Esophagus mucosa (tissue), 1 donor: Measurements from ENCODE around the gene CTAGE4. TPM values are rescaled to one million over a fixed set of nuclear protein-coding genes. Genes with fewer than 3 reads are reported as not detected.
A peak's percentile ranks its signal among the peaks of the same experiment; 100 is the strongest.
"Not testable (repeated sequence)": the region's sequence is repeated elsewhere in the genome, so short reads cannot be mapped to it uniquely, and the experiment has no call there.

ENCODE experiments used
- ATAC-seq: fragments of 200-7000 bp; cut with Tn5 transposase; one replicate; pipeline ENCODE4 v1.9.1; 2020
- total RNA-seq: library from RNA; stranded (reverse); gene quantifications from one replicate; pipeline ENCODE4 v1.2.4, GENCODE V29; 2023
- donor health status: DM: yes; HTN: yes; CAD: no.

Gene CTAGE4
- total RNA-seq, 1 donor from 2014 or later, result 3.1 TPM

DNA sequence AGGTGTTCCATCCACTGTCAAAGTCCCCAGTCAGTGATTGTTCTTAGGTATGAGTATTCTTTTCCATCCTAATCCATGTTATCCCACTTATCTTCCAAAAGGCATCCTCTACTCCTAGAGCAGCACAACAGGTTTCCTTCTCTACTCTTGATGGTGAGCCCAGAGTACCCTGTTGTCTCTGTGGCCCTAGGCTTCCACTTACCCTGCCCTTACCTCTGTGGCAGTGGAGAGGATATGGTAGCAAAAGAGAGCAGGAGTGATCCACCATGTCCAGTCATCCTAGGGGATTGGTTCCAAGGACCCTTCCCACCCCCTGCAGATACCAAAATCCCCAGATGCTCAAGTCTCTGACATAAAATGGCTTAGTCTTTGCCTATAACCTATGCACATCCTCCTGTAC is 33.9 kb downstream of the CTAGE4 start:
- ATAC-seq, result not testable (repeated sequence)

DNA sequence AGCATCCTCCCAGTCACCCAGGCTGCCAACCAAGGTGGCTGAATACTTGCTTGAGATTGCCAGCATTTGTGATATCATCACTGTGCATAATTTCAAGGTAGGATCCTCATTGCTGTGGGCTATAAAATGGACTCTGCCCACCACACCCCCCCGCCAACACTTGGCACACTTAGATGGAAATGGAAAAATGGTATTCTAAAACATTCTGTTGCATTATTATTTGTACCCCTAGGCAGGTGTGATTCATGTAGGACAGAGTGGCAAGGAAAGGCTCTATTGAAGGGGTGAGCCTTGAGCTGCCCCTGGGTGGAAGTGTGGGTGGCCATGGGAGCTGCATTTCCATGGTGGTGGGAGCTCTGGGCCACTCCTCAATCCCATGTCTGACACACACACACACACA is 35.3 kb downstream of the CTAGE4 start:
- not testable (repeated sequence) for ATAC-seq

DNA sequence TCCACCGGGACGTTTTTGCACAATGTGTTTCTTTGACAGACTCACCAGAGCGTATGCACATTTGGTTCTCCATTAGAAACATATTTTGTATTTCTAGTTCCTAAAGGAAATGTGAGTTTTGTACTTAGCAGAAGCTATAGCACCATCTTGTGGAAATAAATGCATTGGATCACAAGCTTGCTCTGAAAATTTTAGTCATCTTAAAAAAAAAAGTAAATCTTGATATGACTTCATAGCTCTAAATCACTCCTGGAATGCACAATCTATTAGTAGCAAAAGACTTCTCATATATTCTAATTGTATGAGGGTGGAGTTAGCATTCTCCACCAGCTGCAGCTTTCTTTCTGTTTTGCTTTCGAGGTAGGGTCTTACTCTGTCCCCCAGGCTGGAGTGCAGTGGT is 35.9 kb downstream of the CTAGE4 start:
- peak; percentile 59 for ATAC-seq

DNA sequence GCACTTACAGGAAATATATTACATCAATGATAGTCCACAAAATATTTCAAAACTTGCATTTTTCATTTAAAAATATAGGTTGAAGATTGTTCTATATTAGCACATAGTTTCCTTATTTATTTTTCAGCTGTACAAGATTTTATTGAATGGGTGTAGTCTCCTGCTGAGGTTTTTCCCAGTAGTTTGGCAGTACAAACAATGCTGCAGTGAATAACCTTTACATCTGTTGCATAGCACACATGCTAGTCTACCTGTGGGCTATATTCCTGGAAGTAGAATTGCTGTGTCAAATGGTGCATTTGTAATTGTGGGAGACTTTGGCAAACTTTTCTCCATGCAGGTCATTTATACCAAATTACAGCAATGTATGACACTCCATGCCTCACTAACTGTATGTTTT is 37.3 kb downstream of the CTAGE4 start:
- not testable (repeated sequence) for ATAC-seq

DNA sequence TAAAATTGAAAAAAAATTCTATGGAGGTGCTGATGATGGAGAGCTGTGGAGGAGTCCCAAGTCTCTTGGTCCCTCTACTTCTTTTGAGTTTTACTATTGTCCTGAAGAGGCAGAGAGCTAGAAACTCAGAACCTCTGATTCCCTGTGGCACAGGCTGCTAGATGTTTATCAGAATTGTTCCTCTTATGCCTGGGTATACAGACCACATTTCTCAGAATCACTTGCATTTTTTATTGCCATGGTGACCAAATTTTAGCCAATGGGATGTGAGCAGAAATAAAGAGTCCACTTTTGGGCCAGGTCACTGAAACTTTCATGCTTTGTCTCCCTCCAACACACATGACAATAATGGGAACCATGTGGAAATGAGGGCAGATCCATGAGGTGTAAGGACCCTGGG is 40.4 kb downstream of the CTAGE4 start:
- not testable (repeated sequence) for ATAC-seq

DNA sequence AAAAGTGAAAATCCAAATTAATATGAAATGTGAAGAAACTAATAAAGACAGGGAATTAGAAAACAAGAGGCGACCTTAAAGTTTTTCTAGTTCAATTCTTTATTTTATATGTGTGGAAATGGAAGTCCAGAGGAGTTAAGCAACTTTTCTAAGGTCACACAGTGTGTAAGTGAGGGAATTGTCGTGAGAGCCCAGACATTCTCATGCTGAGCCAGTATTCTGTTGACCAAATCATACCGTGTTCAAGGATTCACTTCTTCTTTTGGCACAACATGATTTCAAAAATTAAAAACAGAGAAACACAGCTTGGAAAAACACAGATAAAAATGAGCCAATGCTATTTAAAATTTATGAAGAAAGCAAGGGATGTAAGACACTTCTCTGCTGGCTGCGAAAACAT is 43.6 kb downstream of the CTAGE4 start:
- ATAC-seq, result not testable (repeated sequence)

DNA sequence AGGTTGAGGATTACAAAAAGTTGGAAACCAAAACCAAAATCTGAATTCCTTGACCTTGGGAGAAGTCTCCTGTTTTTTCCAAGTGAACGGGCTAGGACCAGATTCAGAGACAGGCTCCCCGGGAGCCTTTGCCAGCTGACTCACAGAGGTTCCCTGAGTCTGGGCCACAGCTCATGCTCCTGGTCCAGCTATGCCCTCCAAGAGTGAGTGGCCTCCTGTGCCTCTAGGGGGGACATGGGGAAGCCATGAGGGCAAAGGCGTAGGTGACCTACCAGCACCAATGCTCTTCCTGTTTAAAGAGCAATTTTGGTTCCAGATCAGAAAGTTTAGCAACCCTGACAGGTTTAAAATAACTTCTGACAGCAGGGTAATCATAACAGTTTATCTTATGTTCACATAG is 45.5 kb downstream of the CTAGE4 start:
- not testable (repeated sequence) for ATAC-seq

DNA sequence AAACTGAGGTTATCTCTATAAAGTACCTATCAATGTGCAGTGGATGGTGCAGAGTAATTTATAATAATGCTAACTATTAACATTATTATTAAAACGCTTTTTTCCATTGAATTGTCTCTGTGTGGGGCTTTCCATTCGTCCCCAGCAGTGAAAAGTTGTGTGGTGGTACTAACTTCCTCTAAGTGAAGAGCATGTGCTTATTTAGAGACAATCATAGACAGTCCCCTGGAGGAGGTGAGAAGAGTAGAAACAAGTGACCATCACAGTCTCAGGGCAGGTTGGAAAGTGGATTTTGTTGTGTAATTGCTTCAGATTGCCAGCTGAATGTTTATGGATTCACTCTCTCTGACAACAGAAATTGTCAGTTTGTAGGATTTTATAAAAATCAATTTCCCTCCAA is 47.8 kb downstream of the CTAGE4 start:
- ATAC-seq, result not testable (repeated sequence)

DNA sequence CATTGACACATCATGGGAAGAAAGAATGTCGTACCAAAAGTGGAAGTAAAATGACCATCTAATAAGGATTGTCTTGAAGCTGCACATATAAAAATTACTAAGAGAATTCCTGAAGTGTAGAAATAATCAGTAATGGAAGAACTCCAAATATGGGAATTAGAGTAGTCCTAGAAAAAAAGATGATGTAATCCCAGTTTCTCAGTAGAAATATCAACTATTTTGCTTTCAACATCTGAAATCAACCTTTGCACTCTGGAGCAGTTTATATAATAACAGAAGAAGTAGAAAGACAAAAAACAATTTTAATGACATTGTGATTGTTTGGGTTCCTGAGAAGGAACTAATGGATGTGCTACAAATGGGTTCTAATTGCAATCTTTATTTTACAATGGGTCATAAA is 49.8 kb downstream of the CTAGE4 start:
- not testable (repeated sequence) for ATAC-seq

Other genes starting within 250 kb of the CTAGE4 start
- not detected for gene OR2F2, start 248.2 kb upstream of the CTAGE4 start, total RNA-seq
- not detected for gene OR2F1, start 228.6 kb upstream of the CTAGE4 start, total RNA-seq
- gene OR6B1, start 183.1 kb upstream of the CTAGE4 start, total RNA-seq, result not detected
- gene OR2A5, start 134.5 kb upstream of the CTAGE4 start, total RNA-seq, result not detected
- not detected for gene OR2A25, start 113.7 kb upstream of the CTAGE4 start, total RNA-seq
- gene OR2A12, start 97.2 kb upstream of the CTAGE4 start, total RNA-seq, result not detected
- gene OR2A2, start 73.9 kb upstream of the CTAGE4 start, total RNA-seq, result not detected
- not detected for gene OR2A14, start 60.3 kb upstream of the CTAGE4 start, total RNA-seq
- 19.7 TPM for gene ARHGEF35, start 12.4 kb downstream of the CTAGE4 start, total RNA-seq
- not detected for gene OR2A42, start 56.1 kb downstream of the CTAGE4 start, total RNA-seq
- 5.7 TPM for gene OR2A7, start 81.3 kb downstream of the CTAGE4 start, total RNA-seq
- gene CTAGE8, start 85.8 kb downstream of the CTAGE4 start, total RNA-seq, result 1.8 TPM
- not detected for gene OR2A1, start 129.0 kb downstream of the CTAGE4 start, total RNA-seq
- 47.0 TPM for gene ARHGEF5, start 171.9 kb downstream of the CTAGE4 start, total RNA-seq
- gene NOBOX, start 220.2 kb downstream of the CTAGE4 start, total RNA-seq, result not detected